Right cardiac atrium (tissue), 5 donors: ENCODE data around the gene THAP2. TPM values are rescaled to one million over a fixed set of nuclear protein-coding genes. Genes with fewer than 3 reads are reported as not detected.
"Not testable (repeated sequence)": the region's sequence is repeated elsewhere in the genome, so short reads cannot be mapped to it uniquely, and the experiment has no call there.

Experiments
- ATAC-seq, 2 donors: fragments of 200-7000 bp; cut with Tn5 transposase; one replicate each; pipeline versions ENCODE4 v1.8.0 to v1.9.1; 2020; ENCODE audit warnings: moderate library complexity in 2 of 2, mild to moderate bottlenecking in 1 of 2
- DNase-seq, 3 donors: peaks; one replicate each; pipeline ENCODE4 v3.0.0-alpha.2; 2020
- H3K27ac ChIP-seq: one replicate; pipeline ENCODE4 v1.5.1; 2013; ENCODE audit warnings: mild to moderate bottlenecking, low read length, control low read depth, moderate library complexity
- H3K27me3 ChIP-seq: one replicate; pipeline ENCODE4 v1.6.1; 2013; ENCODE audit not compliant: control insufficient read depth, insufficient read depth
- H3K4me1 ChIP-seq: one replicate; pipeline ENCODE4 v1.6.1; 2013; ENCODE audit warnings: low read length; ENCODE audit not compliant: control insufficient read depth, insufficient read depth
- H3K4me3 ChIP-seq: one replicate; pipeline ENCODE4 v1.5.1; 2013; ENCODE audit warnings: low read length, control low read depth
- H3K9me3 ChIP-seq: one replicate; pipeline ENCODE4 v1.6.1; 2013; ENCODE audit warnings: low read length; ENCODE audit not compliant: control insufficient read depth
- WGBS: extraction: QIAGEN DNeasy Blood & Tissue Kit; methylation state at CpG from one replicate; pipeline ENCODE4 v1.1.7; 2013; 5-methylcytosine and 5-hydroxymethylcytosine counted together
- intact Hi-C, 4 donors: fragments of 100-400 bp; cut with DNase I; formaldehyde crosslinking; loops; one replicate each; pipeline versions ENCODE4 v1.11.0 to v1.14.0; 2022 to 2023
- polyA plus RNA-seq: library from polyadenylated mRNA; stranded (reverse); fragments of 200-250 nt; gene quantifications from one replicate; pipeline ENCODE4 v1.2.3, GENCODE V29; 2013
- total RNA-seq, 4 donors: library from RNA; stranded (reverse); fragmentation: NEBNext Ultra II Directional; extraction: Animal tissue kit (Norgen Biotek cat#: 25700); gene quantifications; one replicate each; pipeline ENCODE4 v1.2.1, GENCODE V29; 2021
- donor health status: healthy with polysubstance abuse.
- donor health status: DM: no; HTN: yes; CAD: no.
- donor health status: DM: no; HTN: no; CAD: no.
- donor health status: DM: no; HTN: yes; CAD: no; lungs with severe emphysema.
- donor health status: DM: yes; HTN: yes; CAD: no.

Gene THAP2
- total and polyA plus RNA-seq, 5 donors = 3.8 to 8.5 (median 7.4) TPM

DNA sequence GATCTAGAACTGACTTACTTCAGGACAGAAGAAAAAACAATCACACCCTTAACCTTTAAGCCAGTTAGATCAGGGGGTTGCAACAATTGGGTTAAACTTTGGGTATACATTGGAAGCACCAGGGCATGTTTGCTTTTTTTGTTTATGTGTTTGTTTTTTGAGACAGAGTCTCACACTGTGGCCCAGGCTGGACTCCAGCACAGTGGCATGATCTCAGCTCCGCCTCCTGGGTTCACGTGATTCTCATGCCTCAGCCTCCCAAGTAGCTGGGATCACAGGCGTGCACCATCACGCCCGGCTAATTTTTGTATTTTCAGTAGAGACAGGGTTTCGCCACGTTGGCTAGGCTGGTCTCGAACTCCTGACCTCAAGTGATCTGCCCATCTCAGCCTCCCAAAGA lies 38.1 kb downstream of the THAP2 start:
- H3K9me3 ChIP-seq, DNase-seq, H3K4me1 ChIP-seq, ATAC-seq, H3K4me3 ChIP-seq, H3K27me3 ChIP-seq, intact Hi-C loops, H3K27ac ChIP-seq: not testable (repeated sequence)
- 95% methylated on average over 8 of the region's 8 CpGs for WGBS

DNA sequence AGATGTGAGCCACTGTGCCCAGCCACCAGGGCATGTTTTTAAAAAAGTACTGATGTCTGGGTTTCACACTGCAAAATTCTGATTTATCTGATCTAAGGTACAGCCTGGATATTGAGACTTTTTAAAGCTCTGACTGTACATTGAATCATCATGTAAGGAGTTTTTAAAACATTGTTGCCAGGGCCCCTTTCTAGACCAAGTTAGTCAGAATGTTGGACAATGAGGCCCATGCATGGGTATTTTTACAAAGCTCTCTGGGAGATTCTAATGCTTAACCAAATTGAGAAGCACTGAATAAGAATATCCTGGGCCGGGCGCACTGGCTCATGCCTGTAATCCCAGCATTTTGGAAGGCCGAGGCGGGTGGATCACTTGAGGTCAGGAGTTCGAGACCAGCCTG lies 38.5 kb downstream of the THAP2 start:
- ATAC-seq = no peak
- H3K27ac ChIP-seq = no peak overlapping the region
- H3K4me3 ChIP-seq = no peak overlapping the region
- no peaks in the 10 kb centered on the region for H3K4me1 ChIP-seq
- H3K9me3 ChIP-seq = no peaks in the 10 kb centered on the region
- H3K27me3 ChIP-seq = no peaks in the 10 kb centered on the region
- intact Hi-C loops = no loop called here
- 99% methylated on average over 5 of the region's 5 CpGs for WGBS
- DNase-seq = no peak

DNA sequence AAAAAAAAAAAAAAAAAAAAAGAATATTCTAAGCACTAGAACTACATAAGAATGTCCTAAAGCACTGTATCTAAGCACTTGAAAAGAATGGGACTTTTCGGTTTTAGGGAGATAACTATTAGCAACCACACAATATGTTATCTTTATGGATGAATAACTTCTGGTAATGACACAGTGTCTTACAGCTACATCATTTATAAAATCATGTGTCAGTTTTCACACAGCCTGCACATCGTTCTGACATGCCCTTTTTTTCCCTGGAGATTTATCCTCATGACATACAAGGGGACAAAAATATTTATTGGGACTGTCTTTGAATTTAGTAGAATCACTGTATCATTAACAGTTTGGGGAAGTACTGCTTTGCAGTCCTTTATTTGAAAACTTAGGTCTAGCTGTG lies 39.1 kb downstream of the THAP2 start:
- 72% methylated on average over 2 of the region's 2 CpGs for WGBS
- Histone ChIP-seq H3K4me1 (no peaks in the 10 kb centered on the region), H3K27me3 (no peaks in the 10 kb centered on the region), H3K9me3 (no peaks in the 10 kb centered on the region), H3K27ac (no peak overlapping the region), H3K4me3 (no peak overlapping the region)
- ATAC-seq (no peak), DNase-seq (no peak)
- intact Hi-C loops = no loop called here

DNA sequence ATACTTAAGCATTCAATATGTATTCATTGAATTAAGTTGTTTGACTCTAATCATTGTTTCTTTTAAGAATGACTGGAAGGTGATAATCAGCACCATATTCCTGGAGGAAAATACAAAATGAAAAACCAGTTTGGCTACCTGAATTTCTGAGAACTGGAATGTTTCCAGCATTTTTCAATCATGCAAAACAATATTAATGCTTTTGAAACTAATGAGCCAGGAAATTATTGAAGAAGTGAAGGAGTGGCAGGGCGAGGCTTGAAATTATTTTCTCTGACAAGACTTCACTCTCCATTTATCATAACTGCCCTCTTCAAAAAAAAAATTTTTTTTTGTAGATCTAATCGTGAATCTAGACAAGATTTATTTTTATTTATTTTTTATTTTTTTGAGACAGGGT lies 40.8 kb downstream of the THAP2 start:
- ATAC-seq (no peak), DNase-seq (no peak)
- 87% methylated on average over 2 of the region's 2 CpGs for WGBS
- Histone ChIP-seq H3K9me3 (no peaks in the 10 kb centered on the region), H3K4me3 (no peak overlapping the region), H3K27ac (no peak overlapping the region), H3K27me3 (no peaks in the 10 kb centered on the region), H3K4me1 (no peaks in the 10 kb centered on the region)
- intact Hi-C loops = no loop called here

DNA sequence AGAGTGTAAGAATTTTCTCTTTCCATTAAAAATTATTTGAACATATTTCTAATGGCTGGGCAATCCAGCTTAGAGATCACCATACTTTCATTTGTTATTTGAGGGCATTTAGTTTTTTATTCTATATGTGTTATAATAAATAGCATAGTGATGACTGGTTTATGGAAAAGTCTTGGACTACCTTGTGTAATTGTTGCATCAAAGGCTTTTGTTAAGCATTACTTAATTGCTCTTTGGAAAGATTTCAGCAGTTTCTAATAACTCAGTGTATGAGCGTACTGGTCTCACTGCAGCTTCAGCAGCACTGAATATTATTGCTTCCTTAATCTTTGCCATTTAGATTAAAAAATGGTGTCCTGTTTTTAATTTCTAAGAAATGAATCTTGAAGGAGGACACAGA lies 44.6 kb downstream of the THAP2 start:
- Histone ChIP-seq H3K4me1 (no peaks in the 10 kb centered on the region), H3K4me3 (no peak overlapping the region), H3K27me3 (no peaks in the 10 kb centered on the region), H3K9me3 (no peaks in the 10 kb centered on the region), H3K27ac (no peak overlapping the region)
- intact Hi-C loops = no loop called here
- ATAC-seq (no peak), DNase-seq (no peak)
- WGBS = 96% methylated on average over 1 of the region's 1 CpG

DNA sequence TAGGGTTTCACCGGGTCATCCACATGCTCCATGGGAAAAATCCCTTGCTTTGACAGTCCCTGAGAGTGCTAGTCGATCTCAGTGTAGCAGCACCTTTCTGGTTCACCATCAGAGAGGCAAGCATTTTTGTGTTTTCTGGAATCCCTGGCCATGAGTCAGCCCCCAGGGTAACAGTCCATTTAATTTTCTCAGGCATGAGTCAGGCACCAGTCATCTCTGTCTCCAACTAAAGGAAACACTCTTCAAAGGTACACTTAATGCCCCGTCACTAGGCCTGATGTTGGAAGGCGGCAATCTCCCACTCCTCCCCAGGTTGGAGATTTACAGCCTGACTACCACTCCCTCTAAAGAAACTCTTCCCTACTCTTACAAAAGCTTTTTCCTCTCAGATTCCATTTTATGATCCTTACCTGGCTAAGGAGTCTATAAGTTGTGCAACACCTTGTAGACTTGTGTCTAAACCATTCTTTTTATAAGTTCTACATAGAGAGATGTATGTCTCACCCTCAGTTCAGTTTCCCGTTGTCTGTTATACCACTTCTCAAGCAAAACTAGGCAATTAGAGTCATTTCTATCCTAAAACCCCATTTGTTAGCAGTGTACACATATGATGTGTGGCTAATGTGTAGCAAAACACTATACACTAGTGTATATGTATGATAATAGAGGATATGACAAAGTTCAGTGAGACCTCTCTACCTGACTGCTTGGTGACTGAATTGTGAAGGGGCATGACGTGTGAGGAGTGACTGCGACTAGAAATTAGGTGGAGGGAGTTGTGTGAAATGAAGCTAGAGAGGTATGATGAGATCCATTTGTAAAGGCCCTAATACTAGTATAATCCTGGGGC lies 46.4 kb downstream of the THAP2 start:
- H3K4me1 ChIP-seq = no peaks in the 10 kb centered on the region
- H3K27me3 ChIP-seq = no peaks in the 10 kb centered on the region
- no peak for DNase-seq
- no peak for ATAC-seq
- 94% methylated on average over 7 of the region's 7 CpGs for WGBS
- no peaks in the 10 kb centered on the region for H3K9me3 ChIP-seq
- no peak overlapping the region for H3K4me3 ChIP-seq
- H3K27ac ChIP-seq = no peak overlapping the region
- intact Hi-C loops = no loop called here

DNA sequence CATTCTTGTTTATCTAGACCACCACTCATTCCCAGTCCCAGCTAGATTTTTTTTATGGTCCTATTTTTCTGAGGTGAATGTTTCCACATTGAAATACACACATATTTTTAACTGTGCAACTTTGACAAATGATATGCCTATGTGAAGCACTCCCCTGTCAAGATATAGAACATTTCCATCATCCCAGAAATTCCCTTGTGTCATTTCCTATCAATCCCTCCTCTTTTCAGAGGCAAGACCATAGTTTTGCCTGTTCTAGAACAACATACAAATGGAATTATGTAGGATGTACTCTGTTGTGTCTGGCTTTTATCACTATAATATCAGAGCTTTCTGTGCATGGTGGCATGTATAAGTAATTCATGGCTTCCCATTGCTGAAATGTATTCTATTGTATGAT lies 54.5 kb downstream of the THAP2 start:
- no peaks in the 10 kb centered on the region for H3K9me3 ChIP-seq
- DNase-seq = no peak
- no peak overlapping the region for H3K4me3 ChIP-seq
- H3K27ac ChIP-seq = no peak overlapping the region
- intact Hi-C loops = no loop called here
- no peaks in the 10 kb centered on the region for H3K4me1 ChIP-seq
- no peak for ATAC-seq
- H3K27me3 ChIP-seq = no peaks in the 10 kb centered on the region

DNA sequence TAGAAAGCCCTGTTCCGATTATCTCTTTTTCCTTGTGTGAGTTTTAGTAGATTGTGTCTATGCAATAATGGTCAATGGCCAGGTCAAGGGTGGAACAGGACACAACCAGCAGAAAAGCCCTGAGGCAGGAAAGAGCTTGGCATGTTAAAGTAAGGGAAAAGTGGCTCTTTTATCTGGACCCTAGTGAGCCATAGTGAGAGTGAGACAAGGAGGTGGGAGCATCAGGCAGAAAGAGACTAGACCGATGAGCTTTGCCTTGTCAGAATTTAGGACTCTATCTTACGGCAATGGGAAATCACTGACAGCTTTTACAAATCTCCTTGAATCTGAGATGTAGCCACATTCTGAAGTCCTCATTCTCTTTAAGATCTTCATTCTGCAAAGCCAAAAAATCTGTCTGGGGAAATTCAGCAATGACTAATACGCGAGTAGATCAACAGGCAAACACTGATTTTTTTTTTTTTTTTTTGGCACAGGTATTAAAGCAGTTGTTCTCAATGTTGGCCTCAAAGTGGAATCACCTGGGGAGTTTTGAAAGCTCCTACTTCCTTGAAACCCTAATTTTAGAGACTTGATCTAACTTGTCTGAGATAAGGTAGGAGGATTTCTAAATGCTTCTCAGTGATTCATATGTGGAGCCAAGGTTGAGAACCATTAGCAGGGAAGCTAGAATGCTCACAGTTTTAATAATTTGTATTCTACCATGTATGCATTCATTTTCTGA lies 55.7 kb downstream of the THAP2 start:
- no peaks in the 10 kb centered on the region for H3K9me3 ChIP-seq
- no peak overlapping the region for H3K27ac ChIP-seq
- H3K4me3 ChIP-seq = no peak overlapping the region
- DNase-seq (no peak), ATAC-seq (no peak)
- no peaks in the 10 kb centered on the region for H3K4me1 ChIP-seq
- WGBS = 90% methylated on average over 5 of the region's 5 CpGs
- no peaks in the 10 kb centered on the region for H3K27me3 ChIP-seq
- intact Hi-C loops = no loop called here

DNA sequence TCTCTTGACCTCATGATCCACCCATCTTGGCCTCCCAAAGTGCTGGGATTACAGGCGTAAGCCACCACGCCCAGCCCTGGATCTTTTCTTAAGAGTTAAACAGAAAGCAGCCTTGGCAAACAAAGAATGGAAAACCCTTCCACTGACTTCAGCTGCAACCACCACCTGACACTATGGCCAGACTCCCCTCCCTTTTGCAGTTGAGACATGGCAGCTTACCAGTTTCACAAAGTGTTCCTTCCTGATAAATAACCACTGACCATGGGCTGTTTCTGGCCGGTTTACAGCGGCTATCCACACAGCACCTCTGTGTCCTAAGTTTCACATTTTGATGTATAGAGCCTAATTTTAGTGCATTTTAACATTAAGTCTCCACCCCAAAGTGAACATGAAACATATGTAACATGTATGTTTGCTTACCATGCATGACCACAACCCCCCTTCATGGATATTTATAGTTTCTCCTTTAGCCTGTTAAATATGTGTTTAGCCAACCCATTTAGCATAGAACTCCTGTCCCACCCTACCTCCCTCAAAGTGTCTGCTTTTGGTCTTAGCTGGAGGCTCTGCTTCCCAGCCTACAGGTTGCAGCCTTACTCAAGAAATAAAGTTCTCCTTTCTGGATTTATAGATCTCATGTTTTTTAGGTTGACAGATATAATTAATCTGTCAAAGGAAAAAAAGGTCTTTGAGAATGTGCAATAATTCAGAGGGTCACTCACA lies 57.8 kb downstream of the THAP2 start:
- intact Hi-C loops = no loop called here
- ATAC-seq = peak; percentile 20 to 24
- Histone ChIP-seq H3K9me3 (no peaks in the 10 kb centered on the region), H3K4me3 (no peak overlapping the region), H3K27ac (no peak overlapping the region), H3K4me1 (no peaks in the 10 kb centered on the region), H3K27me3 (no peaks in the 10 kb centered on the region)
- DNase-seq = no peak
- WGBS = 84% methylated on average over 4 of the region's 4 CpGs

DNA sequence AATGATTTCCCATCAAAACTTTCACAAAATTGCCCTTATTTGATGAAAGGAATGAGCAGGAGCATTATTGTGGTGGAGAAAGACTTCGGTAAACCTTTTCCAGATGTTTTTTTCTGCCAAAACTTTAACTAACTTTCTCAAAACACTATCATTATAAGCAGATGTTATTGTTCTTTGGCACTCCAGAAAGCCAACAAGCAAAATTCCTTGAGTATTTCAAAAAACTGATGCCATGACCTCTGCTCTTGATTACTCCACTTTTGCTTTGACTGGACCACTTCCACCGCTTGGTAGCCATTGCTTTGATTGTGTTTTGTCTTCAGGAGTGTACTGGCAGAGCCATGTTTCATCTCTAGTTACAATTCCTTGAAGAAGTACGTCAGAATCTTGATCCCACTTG lies 60.9 kb downstream of the THAP2 start:
- Histone ChIP-seq H3K4me3 (no peak overlapping the region), H3K4me1 (no peaks in the 10 kb centered on the region), H3K27ac (no peak overlapping the region), H3K27me3 (no peaks in the 10 kb centered on the region), H3K9me3 (no peaks in the 10 kb centered on the region)
- no peak for DNase-seq
- 72% methylated on average over 3 of the region's 3 CpGs for WGBS
- ATAC-seq = no peak
- intact Hi-C loops = no loop called here

DNA sequence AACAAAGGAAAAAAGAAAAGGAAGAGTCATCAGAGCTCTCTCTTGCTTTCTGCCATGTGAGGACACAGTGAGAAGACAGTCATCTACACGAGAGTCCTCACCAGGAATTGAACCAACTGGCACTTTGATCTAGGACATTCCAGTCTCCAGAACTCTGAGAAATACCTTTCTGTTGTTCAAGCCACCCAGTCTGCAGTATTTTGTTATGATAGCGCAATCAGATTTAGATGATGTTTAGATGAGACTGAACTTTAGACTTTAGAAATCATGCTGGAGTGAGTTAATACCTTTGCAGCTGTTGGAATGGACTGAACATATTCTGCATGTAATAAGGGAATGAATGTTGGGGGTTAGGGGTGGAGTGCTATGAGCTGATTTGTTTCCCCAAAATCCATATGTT lies 62.4 kb downstream of the THAP2 start:
- Histone ChIP-seq H3K9me3 (no peaks in the 10 kb centered on the region), H3K27ac (no peak overlapping the region), H3K4me1 (no peaks in the 10 kb centered on the region), H3K4me3 (no peak overlapping the region), H3K27me3 (no peaks in the 10 kb centered on the region)
- intact Hi-C loops = no loop called here
- ATAC-seq = no peak
- DNase-seq = no peak
- 76% methylated on average over 2 of the region's 2 CpGs for WGBS
